HG03378 (cell line): ENCODE measurements around the gene TMEM9.

Source experiments
- ATAC-seq: cut with Tn5 transposase; IDR thresholded peaks from one replicate; pipeline ENCODE4 v1.9.1; 2021; ENCODE audit warnings: mild to moderate bottlenecking, moderate library complexity; ENCODE audit not compliant: unreplicated experiment

TMEM9 gene

DNA sequence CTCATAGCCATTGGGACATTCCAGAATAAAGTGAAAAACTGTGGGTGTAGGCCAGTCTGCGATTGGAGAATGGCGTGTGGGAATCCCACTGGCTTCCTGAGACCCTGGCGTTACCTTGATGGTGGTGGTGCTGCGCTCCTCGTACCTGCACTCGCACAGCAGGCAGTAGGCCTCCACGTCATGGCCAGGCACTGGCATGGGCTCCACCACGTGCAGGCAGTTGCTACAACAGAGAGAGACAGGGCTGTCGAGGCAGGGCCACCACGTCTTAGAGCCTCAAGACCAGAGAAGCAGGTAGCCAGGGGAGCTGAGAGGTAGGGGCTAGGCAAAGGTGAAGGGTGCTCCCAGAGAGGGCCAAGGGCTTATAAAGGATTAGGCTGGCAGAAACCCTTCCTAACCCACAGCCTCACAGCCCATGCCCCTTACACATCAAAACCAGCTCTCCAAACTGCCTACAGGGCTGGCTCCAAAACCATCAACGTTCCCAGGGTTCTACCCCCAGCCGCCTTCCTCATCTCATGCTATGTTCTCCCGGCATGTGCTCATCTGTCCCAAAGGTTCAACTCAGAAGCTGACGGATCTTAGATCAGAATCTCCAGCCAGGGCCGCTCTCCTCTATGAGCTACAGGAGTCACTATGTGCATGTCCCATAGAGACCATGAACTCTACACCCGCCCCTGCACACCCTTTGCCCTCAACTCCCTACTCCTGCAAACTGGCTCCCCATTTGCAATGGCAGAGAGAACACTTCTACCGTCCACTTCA is 7.5 kb downstream of the TMEM9 start:
- ATAC-seq = no peak

DNA sequence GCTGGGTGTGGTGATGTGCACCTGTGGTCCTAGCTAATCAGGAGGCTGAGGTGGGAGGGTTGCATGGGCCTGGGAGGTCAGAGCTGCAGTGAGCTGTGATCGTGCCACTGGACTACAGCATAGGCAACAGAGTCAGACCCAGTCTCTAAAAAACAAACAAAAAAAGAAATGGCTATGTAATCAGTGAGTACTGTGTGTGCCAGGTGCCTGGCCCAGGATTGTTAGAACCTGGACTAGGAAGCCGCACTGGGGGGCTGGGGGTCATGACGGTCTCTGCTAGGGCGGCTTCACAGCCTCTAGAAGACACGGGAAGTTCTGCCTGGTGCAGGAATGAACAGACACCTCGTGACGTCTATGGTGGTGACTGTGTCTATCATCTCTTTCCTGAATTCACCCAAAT is 8.5 kb downstream of the TMEM9 start:
- ATAC-seq = no peak

DNA sequence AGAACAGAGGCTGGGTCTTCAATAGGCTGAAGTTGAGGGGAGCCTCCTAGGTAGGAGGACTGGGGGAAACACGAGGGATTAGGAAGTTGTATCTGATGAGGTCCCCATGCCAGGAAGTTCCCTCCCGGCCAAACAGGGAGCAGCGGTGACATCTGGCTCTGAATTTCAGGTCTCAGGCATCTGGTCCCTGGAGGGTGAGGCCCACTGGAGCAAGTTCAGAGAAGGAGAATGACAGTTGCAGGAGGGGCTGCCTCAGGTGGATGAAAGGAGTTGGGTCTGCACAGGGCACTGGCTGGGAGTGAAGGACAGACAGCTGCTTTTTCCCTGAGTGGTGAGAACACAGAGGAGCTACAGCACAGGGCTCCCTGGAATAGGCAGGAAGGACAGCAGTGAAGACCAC is 9.1 kb downstream of the TMEM9 start:
- ATAC-seq = no peak

DNA sequence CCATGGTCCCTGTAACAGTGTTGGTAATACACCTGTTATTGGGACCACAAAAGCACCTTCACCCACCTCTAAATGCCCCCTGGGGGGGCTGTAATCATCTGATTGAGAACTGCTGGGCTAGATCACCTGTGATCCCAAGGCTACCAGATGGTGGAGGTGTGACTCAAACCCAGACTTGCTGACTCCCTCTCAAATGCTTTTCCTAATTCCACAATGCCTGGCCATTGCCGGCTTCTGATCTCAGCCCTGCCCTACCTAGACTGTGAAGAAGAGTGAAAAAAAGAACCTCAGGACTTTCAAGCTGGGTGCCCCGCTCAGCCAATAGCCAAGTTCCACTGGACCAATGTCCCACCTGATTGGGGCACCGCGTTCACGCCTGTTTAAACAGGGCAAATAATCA is 9.6 kb downstream of the TMEM9 start:
- ATAC-seq = no peak

DNA sequence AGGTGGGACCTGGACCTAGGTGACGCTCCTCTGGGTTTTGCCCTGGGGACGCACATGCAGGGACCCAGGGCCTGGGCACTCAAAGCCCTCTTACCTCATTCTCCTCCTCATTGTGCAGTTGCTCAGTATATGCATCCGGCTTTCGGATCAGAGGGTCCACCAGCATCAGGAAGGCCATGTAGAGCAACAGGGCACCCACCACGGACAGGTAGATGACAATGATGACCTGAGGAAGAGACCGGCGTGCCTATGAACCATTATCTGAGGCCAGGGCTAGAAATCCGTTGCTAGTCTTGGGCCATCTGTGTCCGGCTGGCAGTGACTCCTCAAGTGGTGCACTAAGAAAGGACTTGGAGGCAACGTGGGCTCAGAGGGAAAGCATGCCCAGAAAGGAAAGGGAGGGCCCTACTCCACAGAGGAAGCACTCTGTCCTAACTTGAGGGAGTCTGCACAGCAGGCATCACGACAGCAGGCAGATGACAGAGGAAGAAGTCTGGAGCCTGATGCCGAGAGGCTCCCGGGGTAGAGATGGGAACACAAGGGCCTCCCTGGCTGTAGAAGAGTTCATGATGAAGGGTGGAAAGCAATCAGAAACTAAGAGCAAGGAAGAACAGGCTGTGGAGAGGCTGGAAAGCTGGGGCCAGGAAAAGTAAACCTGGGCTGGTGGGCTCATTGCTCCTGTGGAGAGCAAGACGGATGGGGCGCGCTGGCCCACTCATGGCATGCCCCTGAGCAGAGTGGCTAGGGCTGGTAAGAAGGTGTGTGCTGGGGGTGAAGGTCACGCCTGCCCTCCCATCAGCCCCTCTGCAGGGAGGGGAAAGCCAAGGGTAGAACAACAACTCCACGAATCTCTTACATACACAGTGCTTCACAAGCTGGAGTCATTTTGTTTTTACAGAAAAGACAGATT is 10.3 kb downstream of the TMEM9 start:
- no peak for ATAC-seq

DNA sequence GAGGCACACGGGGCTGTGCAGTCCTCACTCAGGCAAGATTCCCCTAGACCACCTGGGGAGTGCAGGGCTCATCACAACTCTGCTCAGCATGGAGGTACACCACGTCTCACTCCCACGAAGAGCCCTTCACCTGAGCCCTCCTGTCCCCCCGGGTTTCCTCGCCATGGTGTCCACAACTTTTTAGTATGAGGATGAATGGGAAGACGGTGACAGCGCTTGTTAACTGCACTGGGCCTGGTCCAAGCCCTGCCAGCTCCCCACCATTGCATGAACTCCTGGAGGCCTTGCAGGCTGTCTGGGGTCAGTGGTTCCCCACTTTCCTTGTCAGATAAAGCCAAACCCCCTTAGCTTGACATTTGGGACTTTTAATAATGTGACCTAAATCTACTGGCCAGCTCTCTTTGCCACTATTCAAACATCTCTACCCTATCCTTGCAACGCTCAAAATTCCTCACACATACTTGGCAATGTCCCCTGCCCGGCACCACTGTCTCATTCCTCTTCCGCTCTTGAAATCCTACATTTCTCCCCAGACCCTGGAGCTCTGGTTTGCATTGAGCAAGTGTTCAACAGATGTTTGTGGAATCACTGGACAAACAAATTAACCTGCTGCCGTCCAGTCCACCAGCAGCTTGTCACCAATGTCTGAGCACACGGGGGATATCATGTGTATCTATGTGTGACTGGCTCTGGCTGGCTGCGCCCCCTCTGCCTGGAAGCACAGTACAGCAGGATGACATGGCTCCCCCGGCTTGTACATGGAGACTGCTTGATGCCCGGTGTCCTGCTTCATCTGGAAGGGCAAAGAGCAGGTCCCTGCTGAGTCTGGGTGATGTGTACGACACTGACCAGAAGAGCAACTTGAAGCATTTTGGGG is 11.2 kb downstream of the TMEM9 start:
- no peak for ATAC-seq

DNA sequence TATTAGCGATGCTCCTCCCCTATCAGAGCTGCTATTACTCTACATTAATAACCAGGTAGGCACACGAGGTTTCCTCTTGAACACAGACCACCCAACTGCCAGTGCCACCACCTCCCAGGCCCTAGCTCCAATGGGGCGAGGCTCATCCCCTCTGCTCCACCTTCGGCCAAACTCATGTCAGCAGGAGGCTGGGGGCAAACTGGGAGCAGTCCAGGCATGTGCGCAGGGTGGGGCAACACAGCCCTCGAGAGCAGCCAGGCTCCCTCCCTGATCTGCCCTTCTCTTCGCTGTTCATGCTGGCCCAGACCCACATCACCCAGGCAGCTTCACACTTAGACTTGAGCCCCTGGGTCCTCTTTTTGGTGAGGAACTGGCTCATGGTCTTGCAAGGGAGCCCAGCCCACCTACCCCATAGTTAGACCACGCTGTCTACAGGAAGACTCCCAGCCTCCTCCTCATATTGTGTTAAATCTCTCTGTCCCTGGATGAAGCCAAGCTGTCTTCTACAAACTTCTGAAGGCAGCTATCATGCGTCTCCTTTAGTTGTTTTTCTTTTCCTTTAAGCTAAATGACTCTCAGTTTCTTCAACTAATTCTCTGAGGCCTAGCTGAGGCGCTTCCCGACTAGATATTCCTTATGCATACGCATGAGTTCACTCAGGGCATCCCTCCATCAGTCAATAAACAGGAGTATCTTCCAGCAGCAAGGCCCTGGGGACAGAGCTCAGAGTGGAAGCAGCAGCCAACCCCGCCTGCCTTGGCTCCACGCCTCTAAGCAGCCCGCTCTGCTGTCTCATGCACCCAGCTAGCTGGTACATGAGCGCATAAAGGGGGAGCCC is 12.0 kb downstream of the TMEM9 start:
- no peak for ATAC-seq

DNA sequence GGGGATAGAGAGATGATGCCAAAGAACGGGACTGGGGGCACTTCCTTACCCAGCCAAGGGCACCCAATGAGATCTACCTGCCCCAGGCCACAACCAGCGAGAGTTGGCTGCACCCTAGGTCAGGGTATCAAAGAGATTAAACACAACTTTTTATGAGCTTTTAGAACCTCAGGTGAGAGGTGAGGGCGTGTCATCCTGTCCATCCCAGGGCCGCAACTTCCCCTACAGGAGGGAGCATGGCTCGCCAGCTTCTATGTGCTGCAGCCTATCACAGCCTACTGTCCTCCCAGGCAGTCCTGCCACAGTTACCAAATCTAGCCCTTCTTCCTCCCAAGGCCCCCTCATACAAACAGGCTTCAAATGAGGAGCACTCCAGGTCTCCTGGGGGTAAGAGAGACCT is 12.9 kb downstream of the TMEM9 start:
- no peak for ATAC-seq

DNA sequence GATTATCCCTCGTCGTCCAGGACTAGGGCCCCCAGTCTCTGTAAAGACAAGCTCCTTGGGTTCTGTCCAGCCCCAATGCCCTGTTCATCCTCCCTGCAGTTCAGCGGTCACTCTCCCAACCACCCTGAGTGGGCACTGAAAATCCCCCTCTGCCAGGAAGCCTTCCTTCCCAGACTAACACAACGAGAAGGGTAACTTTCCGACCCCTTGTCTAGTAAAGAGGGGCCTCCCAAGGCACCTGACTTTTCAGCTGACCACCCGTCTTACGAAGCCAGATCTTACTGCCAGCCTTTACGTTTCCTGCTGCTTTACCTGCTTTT is 13.4 kb downstream of the TMEM9 start:
- ATAC-seq = no peak

DNA sequence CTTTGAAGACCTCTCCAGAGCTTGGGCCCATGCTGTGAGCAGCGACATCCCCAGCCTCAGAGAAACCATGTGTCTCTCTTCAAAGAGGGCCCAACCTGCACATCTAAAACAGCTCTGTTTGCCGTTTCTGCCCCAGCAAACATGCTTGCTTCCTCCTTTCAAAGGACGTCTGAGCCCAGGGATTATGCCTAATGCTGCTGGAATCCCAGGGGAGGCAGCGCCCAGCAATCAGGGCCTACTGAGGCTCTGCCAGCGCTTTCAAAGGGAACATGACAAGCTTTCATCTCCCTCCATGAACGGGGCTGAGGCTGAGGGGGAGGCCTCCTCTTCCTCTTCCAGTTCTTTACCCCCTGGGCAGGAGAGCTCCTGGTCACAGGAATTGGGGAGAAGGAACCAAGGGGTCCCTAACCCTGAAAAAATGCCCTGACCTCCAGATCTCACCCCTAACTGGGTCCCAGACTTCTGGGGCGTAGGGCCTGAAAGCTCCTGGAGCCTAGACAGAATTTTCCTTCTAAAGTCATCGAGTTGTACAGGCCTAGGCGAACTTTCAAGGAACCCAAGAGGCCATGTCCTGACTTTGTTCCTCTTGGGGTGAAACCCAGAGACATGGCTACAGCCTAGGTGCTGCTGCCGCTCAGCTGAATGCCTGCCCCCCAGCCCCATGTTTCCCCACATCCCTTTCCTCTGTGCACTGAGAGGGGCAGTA is 13.9 kb downstream of the TMEM9 start:
- no peak for ATAC-seq

DNA sequence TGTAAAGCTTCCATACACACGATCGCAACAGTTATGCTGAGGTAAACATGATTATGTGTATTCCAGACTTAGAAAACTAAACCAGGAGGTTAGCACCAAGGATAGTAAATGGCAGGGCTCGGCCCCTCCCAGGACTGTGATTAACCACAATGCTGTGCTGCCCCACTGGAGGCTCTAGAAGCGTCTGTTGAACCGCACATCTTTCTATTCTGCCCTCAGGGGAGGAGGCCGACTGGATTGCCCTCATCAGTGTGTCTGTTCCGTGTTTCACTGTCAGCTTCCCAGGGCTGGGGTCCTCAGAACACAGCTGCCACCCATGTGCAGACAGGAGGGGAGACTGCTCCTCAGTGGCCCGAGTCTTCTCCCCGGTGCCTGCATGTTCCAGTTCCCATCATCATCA is 14.5 kb downstream of the TMEM9 start:
- no peak for ATAC-seq

DNA sequence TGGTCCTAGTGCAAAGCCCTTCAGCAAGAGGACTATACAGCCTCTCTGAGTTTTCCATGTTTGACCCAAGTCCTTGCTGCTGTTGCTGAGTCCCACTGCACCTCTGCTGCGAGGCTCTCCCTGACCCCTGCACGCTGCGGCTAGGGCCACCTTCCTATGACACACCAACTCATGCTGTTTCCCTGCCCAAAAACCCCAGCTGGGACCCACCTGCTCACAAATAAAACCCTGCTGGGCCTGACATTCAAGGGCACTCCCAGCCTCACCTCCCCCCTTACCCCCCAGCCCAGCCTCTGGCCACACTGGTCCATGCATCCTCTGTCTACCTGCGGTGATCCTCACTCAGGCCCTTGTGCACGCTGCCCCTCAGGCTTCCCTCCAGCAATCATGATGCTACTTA is 15.0 kb downstream of the TMEM9 start:
- no peak for ATAC-seq

DNA sequence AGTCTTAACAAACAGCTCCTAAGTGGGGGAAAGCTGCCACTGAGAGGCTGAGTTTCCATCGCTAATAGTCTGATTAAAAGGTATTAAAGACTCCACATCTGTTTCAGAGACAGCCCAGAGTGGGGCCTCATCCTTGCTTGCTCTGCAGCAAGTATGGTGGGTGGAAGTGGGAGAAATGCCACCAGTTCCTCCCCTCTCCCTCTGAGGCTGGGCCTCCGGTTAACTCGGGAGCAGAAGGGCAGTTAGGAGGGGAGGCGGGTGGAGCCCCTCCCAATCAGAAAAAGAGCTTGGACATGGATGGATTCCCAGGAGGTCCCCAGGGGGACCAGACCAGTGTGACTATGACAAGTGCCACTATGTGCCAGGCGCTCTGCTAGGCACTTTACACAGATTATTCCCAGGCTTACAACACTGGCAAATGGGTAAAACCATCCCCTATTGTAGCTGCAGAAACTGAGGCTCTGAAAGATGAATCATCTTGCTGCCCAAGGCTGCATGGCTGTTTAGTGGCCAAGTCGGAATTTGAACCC is 15.9 kb downstream of the TMEM9 start:
- no peak for ATAC-seq

DNA sequence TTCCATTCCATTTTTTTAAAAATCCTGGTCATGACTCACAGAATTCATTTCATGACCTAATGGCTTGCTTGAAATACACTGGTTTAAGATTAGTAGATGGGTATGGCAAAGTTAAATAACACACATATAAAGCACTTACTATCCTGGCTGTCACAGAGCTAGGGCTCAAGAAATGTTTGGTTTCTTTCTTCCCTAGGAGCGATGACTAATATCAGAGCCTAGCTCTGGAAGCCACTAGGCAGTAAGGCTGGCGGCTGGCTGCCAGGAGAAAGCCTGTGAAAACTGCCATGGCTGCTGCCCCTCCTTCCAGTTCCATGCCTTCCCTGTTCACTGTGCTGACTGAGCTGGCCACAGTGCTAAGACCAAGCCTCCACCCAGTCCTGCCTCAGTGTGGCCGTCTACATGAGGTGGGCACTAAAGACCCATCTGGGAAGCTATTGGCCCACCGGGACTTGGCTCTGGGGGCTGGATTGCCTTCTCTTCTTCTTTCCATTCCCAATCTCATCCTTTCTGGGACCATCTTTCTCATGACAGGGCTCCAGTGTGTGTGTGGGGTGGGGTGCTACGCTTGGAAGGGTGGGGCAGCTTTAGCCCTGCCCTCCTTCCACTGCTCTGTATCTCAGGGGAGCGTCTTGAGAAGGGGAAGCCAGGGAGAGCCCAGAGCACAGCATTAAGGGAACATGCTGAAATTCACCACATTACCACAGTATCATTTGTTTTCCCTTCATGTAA is 16.5 kb downstream of the TMEM9 start:
- no peak for ATAC-seq

DNA sequence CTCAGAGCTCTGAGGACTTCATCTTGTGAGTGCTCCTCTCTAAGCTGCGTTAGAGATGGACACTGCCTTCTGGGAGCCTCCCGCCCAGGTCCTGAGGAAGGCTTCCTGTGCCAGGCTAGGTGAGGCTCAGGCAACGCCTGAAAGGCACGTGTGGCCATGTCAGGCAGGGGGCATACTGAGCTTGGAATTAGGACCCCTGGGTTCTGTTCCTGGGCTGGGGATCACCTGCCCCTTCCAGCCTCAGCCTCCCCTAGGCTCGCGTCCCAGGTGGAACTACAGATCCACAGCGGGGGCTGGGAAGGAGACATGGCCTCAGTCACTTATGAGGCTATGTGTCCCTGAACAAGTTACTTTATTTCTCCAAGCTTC is 17.3 kb downstream of the TMEM9 start:
- ATAC-seq = no peak

DNA sequence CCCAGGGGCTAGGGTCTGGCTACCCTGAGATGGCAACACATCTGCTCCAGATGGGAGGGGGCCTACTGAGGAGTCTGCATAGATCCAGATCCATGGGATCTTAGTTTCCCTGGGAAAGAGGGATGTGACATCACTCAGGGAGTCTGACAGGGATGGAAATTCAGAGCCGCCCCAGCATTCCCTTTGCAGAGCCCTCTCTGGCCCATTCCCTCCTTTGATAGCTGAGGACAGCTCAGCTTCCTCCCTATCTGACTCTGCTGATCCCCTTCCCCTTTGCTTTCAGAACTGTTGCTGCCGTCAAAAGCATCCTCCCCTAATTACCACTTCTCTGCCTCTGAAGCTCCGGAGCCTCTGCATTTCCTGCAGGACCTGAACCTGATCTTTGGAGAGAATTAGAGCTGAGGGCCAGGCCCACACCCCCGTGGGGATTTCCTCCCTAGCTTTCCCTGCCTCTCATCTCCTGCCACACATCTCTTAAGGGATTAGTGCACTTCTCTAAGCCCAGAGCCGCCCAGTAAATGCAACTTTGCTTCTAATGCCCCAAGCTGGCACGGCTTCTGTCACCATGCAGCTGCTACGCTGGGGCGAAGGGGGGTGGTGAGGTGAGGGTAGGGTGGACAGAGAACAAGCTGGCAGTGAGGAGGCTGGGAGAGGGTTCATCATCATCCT is 17.8 kb downstream of the TMEM9 start:
- ATAC-seq = no peak

DNA sequence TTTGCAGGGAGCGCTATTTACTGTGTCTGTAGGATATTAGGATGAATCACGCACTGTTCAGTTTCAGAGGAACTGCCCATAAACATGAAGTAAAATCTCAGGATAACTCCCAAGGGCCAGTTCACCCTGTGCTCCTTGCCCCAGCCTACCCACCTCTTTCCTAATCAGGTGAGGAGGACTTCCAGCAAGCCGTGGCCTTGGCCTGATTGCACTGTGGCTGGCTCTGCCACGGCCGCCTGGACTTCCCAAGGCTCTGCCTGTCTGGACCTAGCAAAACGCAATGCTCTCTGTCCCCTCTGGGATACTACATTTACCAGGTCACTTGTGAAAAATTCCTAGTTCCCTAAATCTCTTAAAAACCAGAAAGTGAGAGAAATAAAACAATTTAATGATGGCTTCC is 19.9 kb downstream of the TMEM9 start:
- ATAC-seq = no peak

DNA sequence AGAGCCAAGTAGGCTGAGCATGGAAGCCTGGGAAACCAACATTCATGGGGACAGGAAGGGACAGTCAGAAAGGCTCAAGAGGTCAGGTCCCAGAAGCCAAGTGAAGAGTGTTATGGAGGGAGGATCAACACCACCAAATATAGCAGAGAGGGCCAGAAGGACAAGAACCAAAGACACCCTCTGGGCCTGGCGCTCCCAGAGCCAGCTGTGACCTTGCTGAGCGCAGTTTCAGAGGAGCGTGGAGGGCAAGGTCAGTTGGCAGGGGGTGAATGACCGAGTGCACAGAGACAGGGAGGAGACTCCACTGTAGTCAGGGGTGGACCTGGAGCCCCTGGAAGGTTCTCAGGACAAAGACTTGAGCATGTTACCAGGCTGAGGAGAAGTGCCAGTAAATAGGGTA is 22.9 kb downstream of the TMEM9 start:
- no peak for ATAC-seq

DNA sequence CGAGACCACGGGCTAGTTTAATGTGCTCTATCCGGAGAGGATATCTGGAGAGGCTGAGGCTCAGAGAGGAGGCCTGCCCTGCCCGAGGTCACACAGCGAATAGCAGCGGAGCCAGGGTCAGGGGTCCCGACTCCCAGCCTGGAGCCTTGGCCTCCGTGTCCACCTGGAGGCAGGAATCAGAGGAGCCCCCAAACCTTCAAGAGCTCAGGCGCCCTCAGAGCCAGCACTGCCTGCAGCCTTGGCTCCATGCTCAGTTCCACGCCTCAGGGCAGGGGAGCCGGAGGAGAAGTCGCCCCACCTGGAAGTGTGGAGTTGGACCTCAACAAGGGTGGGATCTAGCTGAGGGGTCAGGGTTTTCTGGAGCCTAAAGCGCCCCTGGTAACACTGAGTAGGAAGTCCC is 25.3 kb downstream of the TMEM9 start:
- no peak for ATAC-seq
